Hippocampal formation (tissue), 2 donors: ENCODE data around the gene ANKZF1.
"Not testable (repeated sequence)": the region's sequence is repeated elsewhere in the genome, so short reads cannot be mapped to it uniquely, and the experiment has no call there.

Experiments used
- DNase-seq, 2 donors: peaks; one replicate each; lab custom pipeline; 2025; lab: John Stamatoyannopoulos, UW

ANKZF1 gene

GRCh38 chr2:219229305-219230058 lies at the start of gene ANKZF1, which contains the start of gene ATG9A:
TSS of gene ANKZF1 (plus strand) at chr2:219229806. CDS start at chr2:219230258, 452 bp downstream.
TSS of gene ATG9A (minus strand) at chr2:219229636. CDS start at chr2:219228024, 1,612 bp downstream.
- DNase-seq: peak; percentile 98 to 99

- no peak for DNase-seq
These were observed 48.6 kb upstream of the ANKZF1 start for GRCh38 chr2:219180961-219181360.

GRCh38 chr2:219181531-219181930 lies 48.1 kb upstream of the ANKZF1 start:
- DNase-seq: no peak

GRCh38 chr2:219182331-219183150 lies 47.1 kb upstream of the ANKZF1 start:
- DNase-seq: no peak

GRCh38 chr2:219183151-219183772 lies 46.3 kb upstream of the ANKZF1 start:
- no peak for DNase-seq

- DNase-seq: no peak
These were observed 45.5 kb upstream of the ANKZF1 start for GRCh38 chr2:219184121-219184520.

- no peak for DNase-seq
These were observed 42.7 kb upstream of the ANKZF1 start for GRCh38 chr2:219186754-219187456.

GRCh38 chr2:219197388-219197787 lies 32.2 kb upstream of the ANKZF1 start:
- no peak for DNase-seq

GRCh38 chr2:219198974-219199373 lies 30.6 kb upstream of the ANKZF1 start:
- no peak for DNase-seq

GRCh38 chr2:219199470-219200211 lies 30.0 kb upstream of the ANKZF1 start:
- DNase-seq: no peak

- DNase-seq: not testable (repeated sequence)
These were observed 28.9 kb upstream of the ANKZF1 start for GRCh38 chr2:219200502-219201326.

- DNase-seq: not testable (repeated sequence)
These were observed 28.3 kb upstream of the ANKZF1 start for GRCh38 chr2:219201331-219201730.

- no peak for DNase-seq
These were observed 25.0 kb upstream of the ANKZF1 start for GRCh38 chr2:219204425-219205164.

- DNase-seq: no peak
These were observed 24.5 kb upstream of the ANKZF1 start for GRCh38 chr2:219205165-219205538.

- no peak for DNase-seq
These were observed 23.7 kb upstream of the ANKZF1 start for GRCh38 chr2:219205981-219206327.

- DNase-seq: peak; percentile 91 to 93
These were observed 23.1 kb upstream of the ANKZF1 start, which contains the start of gene ZFAND2B for GRCh38 chr2:219206328-219207133. TSS of gene ZFAND2B (plus strand) at chr2:219206782. CDS start at chr2:219206988, 206 bp downstream.

- DNase-seq: no peak
These were observed 22.3 kb upstream of the ANKZF1 start for GRCh38 chr2:219207134-219207883.
